HAP-1 (cell line): ENCODE measurements around the gene ADAMTS13.
"Not testable (repeated sequence)": the region's sequence is repeated elsewhere in the genome, so short reads cannot be mapped to it uniquely, and the experiment has no call there.

Experiments used
- DNase-seq, 2 experiments: peaks; one replicate each; pipeline ENCODE4 v3.0.0-alpha.2; 2016 to 2020; ENCODE audit warnings: low spot score in 2 of 2
- H3K27me3 ChIP-seq: fragments of 250-450 bp; sonication (Bioruptor Pico); 2 replicates; pipeline ENCODE4 v1.5.1; 2020; ENCODE audit warnings: low read depth, mild to moderate bottlenecking, moderate library complexity
- H3K36me3 ChIP-seq: fragments of 250-450 bp; sonication (Bioruptor Pico); replicated peaks from 2 replicates; pipeline ENCODE4 v1.5.1; 2020; ENCODE audit warnings: mild to moderate bottlenecking
- H3K4me1 ChIP-seq: fragments of 250-450 bp; sonication (Bioruptor Pico); 2 replicates; pipeline ENCODE4 v1.5.1; 2020; ENCODE audit warnings: mild to moderate bottlenecking
- H3K4me3 ChIP-seq: fragments of 250-450 bp; sonication (Bioruptor Pico); 2 replicates; pipeline ENCODE4 v1.5.1; 2020; ENCODE audit warnings: mild to moderate bottlenecking, moderate library complexity
- H3K9me3 ChIP-seq: fragments of 250-450 bp; sonication (Bioruptor Pico); 2 replicates; pipeline ENCODE4 v1.5.1; 2020; ENCODE audit warnings: mild to moderate bottlenecking, moderate library complexity
- in situ Hi-C: fragments of 300-500 bp; cut with MboI; formaldehyde crosslinking; loops from 3 replicates; pipeline ENCODE4 v1.14.3; 2020; ENCODE audit warnings: low sequenced_read_pairs, inconsistent platforms, mixed read lengths

ADAMTS13 gene

GRCh38 chr9:133440874-133441273 lies 18.7 kb downstream of the ADAMTS13 start:
- H3K27me3 ChIP-seq: peaks cover 3% of the 10 kb centered on the region
- no peaks in the 10 kb centered on the region for H3K36me3 ChIP-seq
- no peak for DNase-seq

GRCh38 chr9:133441571-133441970 lies 19.4 kb downstream of the ADAMTS13 start:
- Histone ChIP-seq H3K4me3 (no peak overlapping the region), H3K36me3 (no peaks in the 10 kb centered on the region), H3K27me3 (peaks cover 9% of the 10 kb centered on the region), H3K9me3 (no peaks in the 10 kb centered on the region), H3K4me1 (no peaks in the 10 kb centered on the region)
- in situ Hi-C loops: no loop called here
- no peak for DNase-seq

More at GRCh38 chr9:133440874-133441273, 18.7 kb downstream of the ADAMTS13 start:
- no peaks in the 10 kb centered on the region for H3K4me1 ChIP-seq
- in situ Hi-C loops: no loop called here
- no peaks in the 10 kb centered on the region for H3K9me3 ChIP-seq
- no peak overlapping the region for H3K4me3 ChIP-seq

GRCh38 chr9:133443248-133443647 lies 21.1 kb downstream of the ADAMTS13 start:
- H3K36me3 ChIP-seq: no peaks in the 10 kb centered on the region
- H3K9me3 ChIP-seq: no peaks in the 10 kb centered on the region
- no peak for DNase-seq
- H3K27me3 ChIP-seq: peaks cover 19% of the 10 kb centered on the region
- H3K4me1 ChIP-seq: no peaks in the 10 kb centered on the region
- H3K4me3 ChIP-seq: no peak overlapping the region
- in situ Hi-C loops: no loop called here

- no peak for DNase-seq
- Histone ChIP-seq H3K9me3 (no peaks in the 10 kb centered on the region), H3K4me1 (no peaks in the 10 kb centered on the region), H3K27me3 (peaks cover 19% of the 10 kb centered on the region), H3K4me3 (no peak overlapping the region), H3K36me3 (no peaks in the 10 kb centered on the region)
- in situ Hi-C loops: no loop called here
Measured at GRCh38 chr9:133443982-133444381, 21.8 kb downstream of the ADAMTS13 start.

- Histone ChIP-seq H3K27me3 (peaks cover 19% of the 10 kb centered on the region), H3K9me3 (no peaks in the 10 kb centered on the region), H3K36me3 (no peaks in the 10 kb centered on the region), H3K4me3 (no peak overlapping the region), H3K4me1 (no peaks in the 10 kb centered on the region)
- in situ Hi-C loops: no loop called here
- no peak for DNase-seq
Measured at GRCh38 chr9:133445293-133445969, 23.3 kb downstream of the ADAMTS13 start.

GRCh38 chr9:133448487-133448972 lies 26.4 kb downstream of the ADAMTS13 start:
- no peaks in the 10 kb centered on the region for H3K36me3 ChIP-seq
- no peaks in the 10 kb centered on the region for H3K4me1 ChIP-seq
- no peak for DNase-seq
- H3K9me3 ChIP-seq: no peaks in the 10 kb centered on the region
- H3K4me3 ChIP-seq: no peak overlapping the region
- in situ Hi-C loops: no loop called here
- H3K27me3 ChIP-seq: peaks cover 19% of the 10 kb centered on the region

GRCh38 chr9:133449760-133450159 lies 27.6 kb downstream of the ADAMTS13 start:
- Histone ChIP-seq H3K4me3 (no peak overlapping the region), H3K9me3 (no peaks in the 10 kb centered on the region), H3K4me1 (no peaks in the 10 kb centered on the region), H3K27me3 (peaks cover 19% of the 10 kb centered on the region), H3K36me3 (no peaks in the 10 kb centered on the region)
- DNase-seq: no peak
- in situ Hi-C loops: no loop called here

- H3K36me3 ChIP-seq, H3K27me3 ChIP-seq, H3K4me1 ChIP-seq, H3K9me3 ChIP-seq, in situ Hi-C loops, H3K4me3 ChIP-seq, DNase-seq: not testable (repeated sequence)
Measured at GRCh38 chr9:133451865-133452264, 29.7 kb downstream of the ADAMTS13 start.

GRCh38 chr9:133452562-133452961 lies 30.4 kb downstream of the ADAMTS13 start:
- H3K4me3 ChIP-seq: no peak overlapping the region
- in situ Hi-C loops: no loop called here

GRCh38 chr9:133453651-133454050 lies 31.5 kb downstream of the ADAMTS13 start:
- in situ Hi-C loops: no loop called here
- no peaks in the 10 kb centered on the region for H3K36me3 ChIP-seq
- DNase-seq: no peak
- no peaks in the 10 kb centered on the region for H3K4me1 ChIP-seq
- H3K4me3 ChIP-seq: no peak overlapping the region
- no peaks in the 10 kb centered on the region for H3K27me3 ChIP-seq
- H3K9me3 ChIP-seq: no peaks in the 10 kb centered on the region

More at GRCh38 chr9:133452562-133452961, 30.4 kb downstream of the ADAMTS13 start:
- H3K4me1 ChIP-seq: no peaks in the 10 kb centered on the region
- no peaks in the 10 kb centered on the region for H3K36me3 ChIP-seq
- no peaks in the 10 kb centered on the region for H3K9me3 ChIP-seq
- 0 out of 2 replicates have a peak, but pooled peaks cover under 1% of the 10 kb centered on the region for H3K27me3 ChIP-seq
- no peak for DNase-seq

- no peak for DNase-seq
- Histone ChIP-seq H3K4me1 (no peaks in the 10 kb centered on the region), H3K36me3 (no peaks in the 10 kb centered on the region), H3K9me3 (no peaks in the 10 kb centered on the region), H3K27me3 (no peaks in the 10 kb centered on the region), H3K4me3 (no peak overlapping the region)
- in situ Hi-C loops: no loop called here
Measured at GRCh38 chr9:133454325-133454724, 32.2 kb downstream of the ADAMTS13 start.

- no peak for DNase-seq
- H3K4me3 ChIP-seq: no peak overlapping the region
- H3K36me3 ChIP-seq: no peaks in the 10 kb centered on the region
- H3K4me1 ChIP-seq: no peaks in the 10 kb centered on the region
- no peaks in the 10 kb centered on the region for H3K9me3 ChIP-seq
- no peaks in the 10 kb centered on the region for H3K27me3 ChIP-seq
- in situ Hi-C loops: no loop called here
Measured at GRCh38 chr9:133454943-133455673, 32.9 kb downstream of the ADAMTS13 start.

GRCh38 chr9:133455936-133456335 lies 33.8 kb downstream of the ADAMTS13 start:
- DNase-seq: no peak
- Histone ChIP-seq H3K27me3 (no peaks in the 10 kb centered on the region), H3K36me3 (no peaks in the 10 kb centered on the region), H3K9me3 (no peaks in the 10 kb centered on the region), H3K4me1 (peaks cover 5% of the 10 kb centered on the region; the same call in 1 of the 2 replicates), H3K4me3 (no peak overlapping the region)
- in situ Hi-C loops: no loop called here

GRCh38 chr9:133456409-133456808 lies 34.2 kb downstream of the ADAMTS13 start:
- no peaks in the 10 kb centered on the region for H3K27me3 ChIP-seq
- DNase-seq: no peak
- in situ Hi-C loops: no loop called here
- H3K9me3 ChIP-seq: no peaks in the 10 kb centered on the region
- H3K36me3 ChIP-seq: no peaks in the 10 kb centered on the region
- H3K4me1 ChIP-seq: peaks cover 5% of the 10 kb centered on the region; the same call in 1 of the 2 replicates
- no peak overlapping the region for H3K4me3 ChIP-seq
